Hippocampal formation (tissue), 2 donors: ENCODE data around the gene ZNF440.

Experiments used
- DNase-seq, 2 donors: peaks; one replicate each; lab custom pipeline; 2025; lab: John Stamatoyannopoulos, UW

Gene ZNF440

DNA sequence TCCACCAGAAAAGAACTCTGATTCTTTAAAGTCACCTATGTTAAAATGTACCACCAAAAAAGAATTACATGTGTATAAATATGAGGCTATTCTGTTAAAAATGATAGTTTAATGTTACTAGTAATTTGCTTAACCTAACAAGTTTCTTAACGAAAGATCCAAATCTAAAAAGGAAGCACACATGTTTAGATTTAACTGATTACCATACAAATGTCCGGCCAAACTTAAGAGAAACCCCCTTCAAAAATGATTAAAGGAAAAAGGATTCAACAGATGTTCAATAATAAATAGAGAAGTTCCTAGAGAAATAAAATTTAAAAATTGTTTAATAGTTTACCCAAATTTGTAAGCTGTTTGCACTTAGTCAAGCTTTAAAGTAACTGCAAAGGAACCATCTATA lies 68.5 kb downstream of the ZNF440 start:
- DNase-seq: no peak
